H9 (cell line): ENCODE data around the gene XPNPEP3. TPM values are rescaled to one million over a fixed set of nuclear protein-coding genes. Genes with fewer than 3 reads are reported as not detected.

Source experiments
- DNase-seq: peaks from one replicate; pipeline ENCODE4 v3.0.0-alpha.2; 2017
- H2AFZ ChIP-seq: one replicate; pipeline ENCODE4 v1.6.1; 2013; ENCODE audit warnings: mild to moderate bottlenecking, low read length, control low read depth, moderate library complexity
- H2AK5ac ChIP-seq: 2 replicates; pipeline ENCODE4 v1.6.1; 2013; ENCODE audit warnings: low read length, control low read depth, mixed read lengths; ENCODE audit not compliant: insufficient read length
- H2BK120ac ChIP-seq: one replicate; pipeline ENCODE4 v1.6.1; 2013; ENCODE audit warnings: low read depth, mild to moderate bottlenecking, low read length, control low read depth, inconsistent platforms; ENCODE audit not compliant: poor library complexity, severe bottlenecking
- H2BK12ac ChIP-seq: 2 replicates; pipeline ENCODE4 v1.6.1; 2013; ENCODE audit warnings: low read length, control low read depth, mixed read lengths, low read depth; ENCODE audit not compliant: insufficient read length
- H2BK15ac ChIP-seq: 2 replicates; pipeline ENCODE4 v1.6.1; 2013; ENCODE audit warnings: low read depth, low read length, control low read depth
- H2BK20ac ChIP-seq: one replicate; pipeline ENCODE4 v1.6.1; 2013; ENCODE audit warnings: low read depth, mild to moderate bottlenecking, low read length, control low read depth, inconsistent platforms; ENCODE audit not compliant: poor library complexity, severe bottlenecking
- H2BK5ac ChIP-seq: 2 replicates; pipeline ENCODE4 v1.6.1; 2013; ENCODE audit warnings: low read length, control low read depth, mixed read lengths; ENCODE audit not compliant: insufficient read length
- H3K14ac ChIP-seq: 2 replicates; pipeline ENCODE4 v1.6.1; 2013; ENCODE audit warnings: low read length, control low read depth; ENCODE audit not compliant: insufficient read depth
- H3K18ac ChIP-seq: 2 replicates; pipeline ENCODE4 v1.6.1; 2013; ENCODE audit warnings: low read depth, mild to moderate bottlenecking, mixed read lengths, low read length, control low read depth; ENCODE audit not compliant: insufficient read length
- H3K23ac ChIP-seq: 2 replicates; pipeline ENCODE4 v1.6.1; 2013; ENCODE audit warnings: low read length, control low read depth, mixed read lengths, low read depth; ENCODE audit not compliant: insufficient read length
- H3K23me2 ChIP-seq: 2 replicates; pipeline ENCODE4 v1.6.1; 2013; ENCODE audit warnings: low read depth, mild to moderate bottlenecking, mixed read lengths, low read length, control low read depth; ENCODE audit not compliant: insufficient read length, poor library complexity, severe bottlenecking
- H3K27ac ChIP-seq: 2 replicates; pipeline ENCODE4 v1.5.1; 2013; ENCODE audit warnings: low read length, control low read depth, mixed read lengths, low read depth; ENCODE audit not compliant: insufficient read length
- H3K27me3 ChIP-seq: 2 replicates; pipeline ENCODE4 v1.6.1; 2013; ENCODE audit warnings: low read length, control low read depth, inconsistent platforms; ENCODE audit not compliant: insufficient read depth
- H3K4ac ChIP-seq: 2 replicates; pipeline ENCODE4 v1.6.1; 2013; ENCODE audit warnings: low read depth, mild to moderate bottlenecking, control low read depth, inconsistent platforms, low read length, moderate library complexity
- H3K4me1 ChIP-seq: 2 replicates; pipeline ENCODE4 v1.6.1; 2013; ENCODE audit warnings: low read length, control low read depth, inconsistent platforms; ENCODE audit not compliant: insufficient read depth
- H3K4me2 ChIP-seq: 2 replicates; pipeline ENCODE4 v1.6.1; 2013; ENCODE audit warnings: low read length, control low read depth, mixed read lengths; ENCODE audit not compliant: insufficient read length, insufficient read depth
- H3K56ac ChIP-seq: 2 replicates; pipeline ENCODE4 v1.6.1; 2013; ENCODE audit warnings: low read depth, mild to moderate bottlenecking, mixed read lengths, low read length, control low read depth; ENCODE audit not compliant: insufficient read length
- H3K79me1 ChIP-seq: 2 replicates; pipeline ENCODE4 v1.6.1; 2013; ENCODE audit warnings: low read depth, mild to moderate bottlenecking, moderate library complexity, low read length, control low read depth, inconsistent platforms; ENCODE audit not compliant: insufficient read depth, poor library complexity, severe bottlenecking
- H3K79me2 ChIP-seq: 2 replicates; pipeline ENCODE4 v1.6.1; 2013; ENCODE audit warnings: low read length, control low read depth, inconsistent platforms; ENCODE audit not compliant: insufficient read depth
- H3K9ac ChIP-seq: 2 replicates; pipeline ENCODE4 v1.6.1; 2013; ENCODE audit warnings: low read length, control low read depth, mixed read lengths; ENCODE audit not compliant: insufficient read length; ENCODE audit errors: extremely low read depth
- H3K9me3 ChIP-seq: one replicate; pipeline ENCODE4 v1.6.1; 2013; ENCODE audit warnings: low read depth, low read length, inconsistent platforms; ENCODE audit not compliant: control insufficient read depth
- H3T11ph ChIP-seq: one replicate; pipeline ENCODE4 v1.6.1; 2013; ENCODE audit warnings: mild to moderate bottlenecking, low read length, control low read depth, inconsistent platforms
- H4K20me1 ChIP-seq: one replicate; pipeline ENCODE4 v1.6.1; 2013; ENCODE audit not compliant: control insufficient read depth, insufficient read length, insufficient read depth
- H4K5ac ChIP-seq: 2 replicates; pipeline ENCODE4 v1.6.1; 2013; ENCODE audit warnings: low read depth, mild to moderate bottlenecking, mixed read lengths, low read length, control low read depth; ENCODE audit not compliant: insufficient read length
- H4K8ac ChIP-seq: replicated peaks from 2 replicates; pipeline ENCODE4 v1.6.1; 2013; ENCODE audit warnings: low read length, control low read depth, mixed read lengths, low read depth; ENCODE audit not compliant: insufficient read length
- H4K91ac ChIP-seq: 2 replicates; pipeline ENCODE4 v1.6.1; 2013; ENCODE audit warnings: low read depth, mild to moderate bottlenecking, moderate library complexity, mixed read lengths, low read length, control low read depth; ENCODE audit not compliant: insufficient read length
- H3K27ac Mint-ChIP-seq, 3 experiments: 2 replicates in 2 of 3; 3 replicates in 1 of 3; pipeline ENCODE4 v1.8.0; 2020 to 2021; ENCODE audit warnings: mixed read lengths in 3 of 3, mild to moderate bottlenecking in 1 of 3, moderate library complexity in 1 of 3
- H3K27me3 Mint-ChIP-seq: 2 replicates; pipeline ENCODE4 v1.8.0; 2021; ENCODE audit warnings: low read depth, mild to moderate bottlenecking, moderate library complexity, mixed read lengths
- H3K36me3 Mint-ChIP-seq, 3 experiments: 2 replicates in 2 of 3; 3 replicates in 1 of 3; pipeline ENCODE4 v1.8.0; 2020 to 2021; ENCODE audit warnings: low read depth in 3 of 3, mixed read lengths in 3 of 3; ENCODE audit not compliant: insufficient read depth in 1 of 3
- H3K4me1 Mint-ChIP-seq, 2 experiments: 2 replicates each; pipeline ENCODE4 v1.8.0; 2020; ENCODE audit warnings: mixed read lengths in 2 of 2
- H3K4me3 Mint-ChIP-seq, 2 experiments: 2 replicates in 1 of 2; 3 replicates in 1 of 2; pipeline ENCODE4 v1.8.0; 2020 to 2021; ENCODE audit warnings: mild to moderate bottlenecking in 2 of 2, mixed read lengths in 2 of 2, moderate library complexity in 1 of 2
- H3K9me3 Mint-ChIP-seq, 2 experiments: 2 replicates in 1 of 2; 3 replicates in 1 of 2; pipeline ENCODE4 v1.8.0; 2020; ENCODE audit warnings: mild to moderate bottlenecking in 2 of 2, mixed read lengths in 2 of 2, moderate library complexity in 1 of 2
- total RNA-seq: library from RNA; stranded (reverse); gene quantifications from 2 replicates; pipeline ENCODE4 v1.2.1, GENCODE V29; 2021
- TF ChIP-seq, protein P1 (sequence below): fragments of 200-600 bp; sonication (generic); conservative IDR thresholded peaks from 3 replicates; pipeline ENCODE4 v1.8.0; 2021; ENCODE audit warnings: antibody characterized with exemption, mild to moderate bottlenecking

The XPNPEP3 gene
- total RNA-seq, 1 experiment from 2014 or later = 18.3 TPM

DNA sequence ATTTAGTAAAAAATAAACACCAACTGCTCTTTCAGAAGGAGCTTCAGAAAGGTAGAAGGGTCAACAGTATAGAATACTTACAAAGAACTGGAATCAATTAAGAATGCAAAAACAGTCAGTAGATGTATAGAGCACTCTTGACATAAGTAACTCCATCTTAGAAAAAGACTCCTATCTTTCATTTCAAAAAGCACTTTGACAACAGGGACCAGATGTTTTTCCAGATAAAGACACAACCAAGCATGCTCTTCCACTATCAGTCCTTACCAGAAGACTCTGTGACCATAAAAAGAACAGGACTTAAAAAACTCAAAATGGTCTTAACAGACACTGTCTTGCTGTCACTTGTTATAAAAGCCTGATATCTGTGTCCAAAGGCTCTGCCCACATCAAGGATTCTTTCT, 43.0 kb upstream of the XPNPEP3 start:
- Mint-ChIP-seq H3K27ac (peak overlapping the region in 1 of 3 experiments; percentile 16; a peak in 1 of 7 replicates), H3K4me3 (no peak overlapping the region)
- TF ChIP-seq, protein P1, sequence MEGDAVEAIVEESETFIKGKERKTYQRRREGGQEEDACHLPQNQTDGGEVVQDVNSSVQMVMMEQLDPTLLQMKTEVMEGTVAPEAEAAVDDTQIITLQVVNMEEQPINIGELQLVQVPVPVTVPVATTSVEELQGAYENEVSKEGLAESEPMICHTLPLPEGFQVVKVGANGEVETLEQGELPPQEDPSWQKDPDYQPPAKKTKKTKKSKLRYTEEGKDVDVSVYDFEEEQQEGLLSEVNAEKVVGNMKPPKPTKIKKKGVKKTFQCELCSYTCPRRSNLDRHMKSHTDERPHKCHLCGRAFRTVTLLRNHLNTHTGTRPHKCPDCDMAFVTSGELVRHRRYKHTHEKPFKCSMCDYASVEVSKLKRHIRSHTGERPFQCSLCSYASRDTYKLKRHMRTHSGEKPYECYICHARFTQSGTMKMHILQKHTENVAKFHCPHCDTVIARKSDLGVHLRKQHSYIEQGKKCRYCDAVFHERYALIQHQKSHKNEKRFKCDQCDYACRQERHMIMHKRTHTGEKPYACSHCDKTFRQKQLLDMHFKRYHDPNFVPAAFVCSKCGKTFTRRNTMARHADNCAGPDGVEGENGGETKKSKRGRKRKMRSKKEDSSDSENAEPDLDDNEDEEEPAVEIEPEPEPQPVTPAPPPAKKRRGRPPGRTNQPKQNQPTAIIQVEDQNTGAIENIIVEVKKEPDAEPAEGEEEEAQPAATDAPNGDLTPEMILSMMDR = no peak

More for the DNA sequence above, 43.0 kb upstream of the XPNPEP3 start:
- Histone ChIP-seq H3K9ac (no peak overlapping the region), H3K4ac (no peak overlapping the region), H4K8ac (no peak overlapping the region), H3K56ac (no peak overlapping the region), H4K20me1 (no peaks in the 10 kb centered on the region), H4K91ac (no peak overlapping the region), H3K79me2 (peaks cover 13% of the 10 kb centered on the region; the same call in 1 of the 2 replicates), H3K18ac (no peak overlapping the region), H3K27ac (no peak overlapping the region), H2BK12ac (no peak overlapping the region), H2BK20ac (no peak overlapping the region), H2AFZ (no peak overlapping the region), H3K14ac (no peak overlapping the region), H3K4me1 (no peaks in the 10 kb centered on the region), H3K23me2 (peaks cover 3% of the 10 kb centered on the region), H2AK5ac (no peak overlapping the region), H4K5ac (no peak overlapping the region), H3K4me2 (no peak overlapping the region), H2BK15ac (no peak overlapping the region), H3K23ac (no peak overlapping the region), H2BK120ac (no peak overlapping the region), H2BK5ac (no peak overlapping the region), H3K79me1 (peaks cover 11% of the 10 kb centered on the region), H3T11ph (no peak overlapping the region), H3K9me3 (no peaks in the 10 kb centered on the region), H3K27me3 (no peaks in the 10 kb centered on the region)
- Mint-ChIP-seq H3K9me3 (no peaks in the 10 kb centered on the region), H3K4me1 (peaks cover 12 to 15% of the 10 kb centered on the region in 2 experiments), H3K36me3 (peaks cover 0 to 15% (median 9%) of the 10 kb centered on the region in 3 experiments; a peak in 5 of 7 replicates), H3K27me3 (no peaks in the 10 kb centered on the region; the same call in 1 of the 2 replicates)
- no peak for DNase-seq
